ENCODE measurements around the gene CHST3. TPM values are rescaled to one million over a fixed set of nuclear protein-coding genes. Genes with fewer than 3 reads are reported as not detected.

CHST3 gene
- total RNA-seq, 1 donor from 2014 or later, result 25.8 TPM

DNA sequence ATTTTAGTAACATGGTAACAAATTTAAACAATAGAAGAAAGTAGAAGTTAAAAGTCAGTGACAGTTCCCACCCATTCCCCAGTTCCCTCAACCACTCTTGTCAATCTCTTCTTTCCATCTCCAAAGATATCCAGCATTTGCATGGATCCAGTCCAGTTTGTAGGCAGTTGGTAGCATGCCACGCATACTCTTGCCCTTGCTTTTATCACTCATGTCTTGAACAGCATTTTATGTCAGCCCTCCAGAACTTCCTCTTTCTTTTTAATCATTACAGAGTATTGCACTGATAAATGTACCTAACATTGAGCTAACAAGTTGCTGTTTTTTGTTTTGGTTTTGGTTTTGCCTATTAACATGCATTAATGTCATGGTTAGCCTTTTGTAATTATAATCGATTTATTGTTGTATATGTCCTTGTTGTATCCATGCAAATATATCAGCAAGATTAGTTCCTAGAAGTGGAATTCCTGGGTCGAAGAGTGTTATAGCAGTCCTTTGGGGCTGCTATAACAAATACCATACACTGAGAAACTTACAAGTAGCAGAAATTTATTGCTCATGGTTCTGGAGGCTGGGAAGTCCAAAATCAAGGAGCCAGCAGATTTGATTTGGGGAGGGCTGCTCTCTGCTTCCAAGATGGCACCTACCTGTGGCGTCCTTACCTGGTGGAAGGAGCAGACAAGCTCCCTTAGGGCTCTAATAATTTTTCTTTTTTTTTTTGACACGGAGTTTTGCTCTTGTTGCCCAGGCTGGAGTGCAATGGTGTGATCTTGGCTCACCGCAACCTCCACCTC is 25.7 kb downstream of the CHST3 start:
- Mint-ChIP-seq H3K9me3 (no peaks in the 10 kb centered on the region), H3K27me3 (ENCODE audit: low read depth) (no peaks in the 10 kb centered on the region), H3K36me3 (ENCODE audit: low read depth) (peaks cover 9% of the 10 kb centered on the region), H3K27ac (ENCODE audit: unreplicated experiment) (peak overlapping the region; percentile 81), H3K4me1 (peaks cover 51% of the 10 kb centered on the region), H3K4me3 (no peak overlapping the region)
- DNase-seq (ENCODE audit: low read depth, low spot score), result no peak
- TF ChIP-seq, protein P1, sequence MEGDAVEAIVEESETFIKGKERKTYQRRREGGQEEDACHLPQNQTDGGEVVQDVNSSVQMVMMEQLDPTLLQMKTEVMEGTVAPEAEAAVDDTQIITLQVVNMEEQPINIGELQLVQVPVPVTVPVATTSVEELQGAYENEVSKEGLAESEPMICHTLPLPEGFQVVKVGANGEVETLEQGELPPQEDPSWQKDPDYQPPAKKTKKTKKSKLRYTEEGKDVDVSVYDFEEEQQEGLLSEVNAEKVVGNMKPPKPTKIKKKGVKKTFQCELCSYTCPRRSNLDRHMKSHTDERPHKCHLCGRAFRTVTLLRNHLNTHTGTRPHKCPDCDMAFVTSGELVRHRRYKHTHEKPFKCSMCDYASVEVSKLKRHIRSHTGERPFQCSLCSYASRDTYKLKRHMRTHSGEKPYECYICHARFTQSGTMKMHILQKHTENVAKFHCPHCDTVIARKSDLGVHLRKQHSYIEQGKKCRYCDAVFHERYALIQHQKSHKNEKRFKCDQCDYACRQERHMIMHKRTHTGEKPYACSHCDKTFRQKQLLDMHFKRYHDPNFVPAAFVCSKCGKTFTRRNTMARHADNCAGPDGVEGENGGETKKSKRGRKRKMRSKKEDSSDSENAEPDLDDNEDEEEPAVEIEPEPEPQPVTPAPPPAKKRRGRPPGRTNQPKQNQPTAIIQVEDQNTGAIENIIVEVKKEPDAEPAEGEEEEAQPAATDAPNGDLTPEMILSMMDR (conservative IDR thresholded peaks at IDR 0.05), result no peak

DNA sequence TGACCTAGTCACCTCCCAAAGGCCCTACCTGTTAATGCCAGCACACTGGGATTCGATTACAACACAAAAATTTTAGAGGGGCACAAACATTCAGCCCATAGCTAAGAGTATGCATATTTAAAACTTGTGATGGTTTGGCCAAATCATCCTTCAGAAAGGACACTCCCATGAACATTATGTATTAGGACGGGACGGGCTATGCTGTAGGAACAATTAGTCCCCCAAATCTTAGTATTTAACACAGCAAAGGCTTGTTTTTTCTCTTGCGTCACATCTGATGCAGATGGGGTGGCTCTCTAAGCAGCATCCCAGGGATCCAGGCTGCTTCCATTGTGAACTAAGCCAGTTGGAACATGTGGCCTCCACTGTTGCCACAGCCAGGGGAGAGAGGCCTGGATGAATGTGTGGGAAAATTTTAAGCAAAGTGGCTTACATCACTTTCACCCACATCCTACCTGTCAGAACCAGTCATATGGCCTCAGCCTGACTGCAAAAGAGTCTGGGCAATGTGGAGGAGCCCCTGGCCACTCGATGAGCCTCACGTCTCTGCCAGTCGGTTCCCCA is 26.6 kb downstream of the CHST3 start:
- H3K4me1 Mint-ChIP-seq, result peaks cover 45% of the 10 kb centered on the region
- no peaks in the 10 kb centered on the region for H3K9me3 Mint-ChIP-seq
- H3K27me3 Mint-ChIP-seq (ENCODE audit: low read depth), result no peaks in the 10 kb centered on the region
- no peak overlapping the region for H3K27ac Mint-ChIP-seq (ENCODE audit: unreplicated experiment)
- TF ChIP-seq, protein P1 (conservative IDR thresholded peaks at IDR 0.05), result no peak
- no peak for DNase-seq (ENCODE audit: low read depth, low spot score)
- no peak overlapping the region for H3K4me3 Mint-ChIP-seq
- peaks cover 9% of the 10 kb centered on the region for H3K36me3 Mint-ChIP-seq (ENCODE audit: low read depth)

DNA sequence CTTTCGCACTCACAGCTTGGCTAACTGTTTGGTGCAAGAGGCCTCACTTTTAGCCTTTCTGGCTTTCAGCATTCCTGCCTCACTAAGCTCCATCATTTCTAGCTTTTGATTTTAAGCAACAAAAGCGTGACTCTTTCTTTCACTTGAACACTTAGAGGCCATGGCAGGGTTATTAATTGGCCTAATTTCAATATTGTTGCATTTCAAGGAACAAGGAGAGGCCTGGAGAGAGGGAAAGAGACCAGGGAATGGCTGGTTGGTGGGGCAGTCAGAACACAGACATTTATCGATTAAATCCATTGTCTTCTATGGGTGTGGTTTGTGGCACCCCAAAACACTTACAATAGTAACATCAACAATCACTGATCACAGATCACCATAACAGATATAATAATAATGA is 31.3 kb downstream of the CHST3 start:
- Mint-ChIP-seq H3K27ac (ENCODE audit: unreplicated experiment) (no peak overlapping the region), H3K9me3 (no peaks in the 10 kb centered on the region), H3K36me3 (ENCODE audit: low read depth) (peaks cover 2% of the 10 kb centered on the region), H3K4me1 (peaks cover 51% of the 10 kb centered on the region), H3K4me3 (no peak overlapping the region), H3K27me3 (ENCODE audit: low read depth) (no peaks in the 10 kb centered on the region)
- TF ChIP-seq, protein P1 (conservative IDR thresholded peaks at IDR 0.05), result no peak
- DNase-seq (ENCODE audit: low read depth, low spot score), result no peak

DNA sequence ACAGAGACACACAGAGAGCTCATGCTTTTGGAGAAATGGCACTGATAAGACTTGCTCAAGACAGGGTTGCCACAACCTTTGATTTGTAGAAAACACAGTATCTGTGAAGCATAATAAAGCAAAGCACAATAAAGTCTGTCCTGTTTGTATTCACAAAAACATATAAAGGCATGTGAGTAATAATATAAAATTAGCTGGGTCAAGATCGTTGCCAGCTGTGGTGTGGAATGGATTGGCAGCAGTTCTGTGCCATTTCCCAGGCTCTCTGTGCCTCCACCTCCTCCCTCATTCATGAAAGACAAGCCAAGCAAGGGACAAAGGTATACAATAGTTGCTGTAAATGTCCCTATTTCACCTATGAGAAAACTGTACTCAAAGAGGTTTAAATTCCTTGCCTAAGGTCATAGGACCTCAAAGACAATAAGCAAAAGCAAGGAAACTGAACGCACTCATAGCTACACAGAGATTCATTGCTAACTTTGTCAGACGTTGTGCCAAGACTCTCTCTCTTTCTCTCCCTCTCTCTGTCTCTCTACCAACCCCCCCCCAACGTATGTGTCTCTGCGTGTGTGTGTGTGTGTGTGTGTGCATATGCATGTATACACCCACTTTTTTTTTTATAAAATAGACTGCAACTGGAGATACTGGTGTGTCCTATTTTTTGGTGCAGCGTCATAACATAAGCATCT is 31.8 kb downstream of the CHST3 start:
- Mint-ChIP-seq H3K36me3 (ENCODE audit: low read depth) (peaks cover 2% of the 10 kb centered on the region), H3K27ac (ENCODE audit: unreplicated experiment) (no peak overlapping the region), H3K27me3 (ENCODE audit: low read depth) (no peaks in the 10 kb centered on the region), H3K9me3 (no peaks in the 10 kb centered on the region), H3K4me3 (no peak overlapping the region), H3K4me1 (peaks cover 48% of the 10 kb centered on the region)
- no peak for DNase-seq (ENCODE audit: low read depth, low spot score)
- TF ChIP-seq, protein P1 (conservative IDR thresholded peaks at IDR 0.05), result no peak

DNA sequence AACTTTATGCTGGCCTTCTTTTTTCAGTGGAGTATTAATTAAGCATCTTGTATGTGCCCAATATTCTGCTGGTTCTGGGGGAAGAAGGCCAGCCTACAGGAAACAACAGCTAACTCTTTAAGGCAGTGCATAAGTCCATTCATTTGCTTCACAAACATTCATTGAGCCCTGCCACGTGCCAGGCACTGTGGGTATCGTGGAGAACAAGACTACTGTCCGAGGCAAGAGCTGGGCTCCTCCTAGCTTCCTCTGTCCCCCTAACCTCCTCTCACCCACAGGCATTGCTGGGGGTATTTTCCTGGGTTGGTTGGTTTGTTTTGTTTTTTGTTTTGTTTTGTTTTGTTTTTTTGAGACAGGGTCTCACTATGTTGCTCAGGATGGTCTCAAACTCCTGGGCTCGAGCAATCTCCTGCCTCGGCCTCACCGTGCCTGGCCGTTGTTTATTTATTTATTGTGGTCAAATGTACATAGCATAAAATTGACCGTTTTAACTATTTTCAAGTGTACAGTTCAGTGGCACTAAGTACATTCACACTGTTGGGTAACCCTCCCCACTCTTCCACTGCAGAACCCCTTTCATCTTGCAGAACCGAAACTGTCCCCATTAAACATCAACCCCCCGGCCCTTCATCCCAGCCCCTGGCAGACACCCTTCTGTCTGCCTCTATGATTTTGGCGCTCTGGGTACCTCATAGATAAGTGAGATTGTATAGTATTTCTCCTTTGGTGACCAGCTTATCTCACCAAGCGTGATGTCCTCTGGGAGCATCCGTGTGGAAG is 32.6 kb downstream of the CHST3 start:
- Mint-ChIP-seq H3K27me3 (ENCODE audit: low read depth) (no peaks in the 10 kb centered on the region), H3K4me1 (peaks cover 46% of the 10 kb centered on the region), H3K4me3 (no peak overlapping the region), H3K9me3 (no peaks in the 10 kb centered on the region), H3K27ac (ENCODE audit: unreplicated experiment) (peak overlapping the region; percentile 35), H3K36me3 (ENCODE audit: low read depth) (peaks cover 2% of the 10 kb centered on the region)
- TF ChIP-seq, protein P1 (conservative IDR thresholded peaks at IDR 0.05), result no peak
- no peak for DNase-seq (ENCODE audit: low read depth, low spot score)

Measured in neural crest cell (in vitro differentiated cells).